GM06990 (cell line): ENCODE data around the gene INPP5A.

Experiments
- DNase-seq: peaks from one replicate; pipeline ENCODE4 v3.0.0-alpha.2; 2011; ENCODE audit not compliant: insufficient read length; ENCODE audit errors: extremely low read depth
- H3K27me3 ChIP-seq: replicated peaks from 2 replicates; pipeline ENCODE4 v1.6.0; 2011; ENCODE audit warnings: low read length; ENCODE audit not compliant: control insufficient read depth, insufficient read depth
- H3K36me3 ChIP-seq: 2 replicates; pipeline ENCODE4 v1.5.1; 2011; ENCODE audit warnings: low read length; ENCODE audit not compliant: control insufficient read depth, insufficient read depth
- H3K4me3 ChIP-seq: replicated peaks from 2 replicates; pipeline ENCODE4 v1.5.1; 2011; ENCODE audit warnings: low read depth, mild to moderate bottlenecking, control low read depth, low read length
- TF ChIP-seq, protein P1 (sequence below): IDR thresholded peaks from 2 replicates; pipeline ENCODE4 v1.5.1; 2011; ENCODE audit warnings: low read length, control low read depth, mild to moderate bottlenecking, inconsistent platforms; ENCODE audit not compliant: insufficient read depth, poor library complexity, severe bottlenecking

Gene INPP5A

DNA sequence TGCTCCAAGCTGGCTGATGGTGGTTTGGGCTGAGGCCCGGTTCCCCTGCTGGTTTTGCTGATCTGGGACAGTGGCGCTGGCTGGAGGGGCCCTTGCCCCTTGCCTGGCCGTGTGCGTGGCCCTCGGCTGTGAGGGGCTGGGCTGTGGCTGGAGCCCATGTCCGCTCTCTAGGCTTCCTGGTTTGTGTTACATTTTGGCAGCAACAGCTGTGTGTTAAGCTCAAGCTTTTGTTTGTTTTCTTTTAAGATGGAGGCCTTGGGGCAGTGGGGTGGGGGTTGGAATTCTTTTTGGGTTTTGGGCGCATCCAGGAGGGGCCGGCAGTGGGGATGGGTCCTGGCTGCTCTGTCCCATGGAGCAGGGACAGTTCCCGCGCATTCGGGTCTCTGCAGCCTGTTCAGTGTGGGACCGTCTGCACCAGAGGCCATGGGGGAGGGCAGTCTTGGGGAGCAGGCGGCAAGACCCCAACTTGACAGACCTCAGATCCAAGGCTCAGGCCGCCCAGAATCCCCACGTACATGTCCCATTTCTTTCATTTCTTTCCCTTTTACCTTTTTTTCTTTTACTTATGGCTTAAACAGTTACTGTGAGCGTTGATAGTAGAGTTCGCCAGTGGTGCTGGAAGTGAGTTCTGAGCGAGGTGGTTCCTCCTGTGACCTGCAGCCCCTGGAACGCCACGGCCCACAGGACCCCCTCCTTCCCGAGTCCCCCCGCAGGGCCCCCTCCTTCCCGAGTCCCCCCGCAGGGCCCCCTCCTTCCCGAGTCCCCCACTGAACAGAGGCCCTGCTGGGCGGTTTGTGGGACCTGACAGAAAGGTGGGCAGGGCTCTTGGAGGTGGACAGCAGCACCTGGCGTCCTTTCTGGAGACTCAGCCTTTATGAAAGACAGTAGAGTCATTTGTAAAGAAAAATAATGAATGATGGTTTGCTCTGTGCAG lies 75.3 kb downstream of the INPP5A start:
- H3K4me3 ChIP-seq, result no peak overlapping the region
- H3K36me3 ChIP-seq, result no peaks in the 10 kb centered on the region
- no peaks in the 10 kb centered on the region for H3K27me3 ChIP-seq
- TF ChIP-seq, protein P1, sequence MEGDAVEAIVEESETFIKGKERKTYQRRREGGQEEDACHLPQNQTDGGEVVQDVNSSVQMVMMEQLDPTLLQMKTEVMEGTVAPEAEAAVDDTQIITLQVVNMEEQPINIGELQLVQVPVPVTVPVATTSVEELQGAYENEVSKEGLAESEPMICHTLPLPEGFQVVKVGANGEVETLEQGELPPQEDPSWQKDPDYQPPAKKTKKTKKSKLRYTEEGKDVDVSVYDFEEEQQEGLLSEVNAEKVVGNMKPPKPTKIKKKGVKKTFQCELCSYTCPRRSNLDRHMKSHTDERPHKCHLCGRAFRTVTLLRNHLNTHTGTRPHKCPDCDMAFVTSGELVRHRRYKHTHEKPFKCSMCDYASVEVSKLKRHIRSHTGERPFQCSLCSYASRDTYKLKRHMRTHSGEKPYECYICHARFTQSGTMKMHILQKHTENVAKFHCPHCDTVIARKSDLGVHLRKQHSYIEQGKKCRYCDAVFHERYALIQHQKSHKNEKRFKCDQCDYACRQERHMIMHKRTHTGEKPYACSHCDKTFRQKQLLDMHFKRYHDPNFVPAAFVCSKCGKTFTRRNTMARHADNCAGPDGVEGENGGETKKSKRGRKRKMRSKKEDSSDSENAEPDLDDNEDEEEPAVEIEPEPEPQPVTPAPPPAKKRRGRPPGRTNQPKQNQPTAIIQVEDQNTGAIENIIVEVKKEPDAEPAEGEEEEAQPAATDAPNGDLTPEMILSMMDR, result no peak
- no peak for DNase-seq

DNA sequence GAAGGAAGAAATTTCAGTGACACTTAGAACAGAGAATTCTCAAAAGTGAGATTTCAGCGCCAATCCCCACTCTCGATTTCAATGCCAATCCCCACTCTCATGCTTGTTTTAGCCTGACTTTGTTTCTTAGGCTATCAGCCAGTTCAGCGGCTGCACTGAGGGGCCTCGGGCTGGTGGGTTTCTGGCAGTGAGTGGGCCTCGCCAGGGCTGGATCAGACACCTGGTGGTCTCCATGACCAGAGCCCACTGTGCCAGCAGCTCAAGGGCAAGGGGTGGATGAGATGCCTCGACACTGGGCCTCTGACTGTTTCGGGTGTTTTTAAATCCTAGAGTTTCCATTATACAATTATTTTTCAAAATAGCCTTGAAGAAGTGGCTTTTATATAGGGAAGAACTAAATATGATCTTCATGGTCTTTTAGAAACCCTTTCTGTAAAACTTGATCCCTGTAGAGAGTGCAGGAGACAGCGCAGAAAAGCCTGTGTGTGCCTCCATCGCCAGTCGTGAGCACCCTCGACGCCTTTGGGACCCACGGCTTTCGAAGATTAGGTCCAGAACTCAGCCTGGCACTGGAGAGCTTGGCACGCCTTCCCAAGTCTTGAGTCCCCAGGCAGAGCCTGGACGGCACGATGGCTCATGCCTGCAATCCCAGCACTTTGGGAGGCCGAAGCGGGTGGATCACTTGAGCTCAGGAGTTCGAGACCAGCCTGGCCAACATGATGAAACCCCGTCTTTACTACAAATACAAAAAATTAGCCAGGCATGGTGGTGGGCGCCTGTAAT lies 76.2 kb downstream of the INPP5A start:
- no peak for DNase-seq
- TF ChIP-seq, protein P1, result no peak
- no peaks in the 10 kb centered on the region for H3K36me3 ChIP-seq

DNA sequence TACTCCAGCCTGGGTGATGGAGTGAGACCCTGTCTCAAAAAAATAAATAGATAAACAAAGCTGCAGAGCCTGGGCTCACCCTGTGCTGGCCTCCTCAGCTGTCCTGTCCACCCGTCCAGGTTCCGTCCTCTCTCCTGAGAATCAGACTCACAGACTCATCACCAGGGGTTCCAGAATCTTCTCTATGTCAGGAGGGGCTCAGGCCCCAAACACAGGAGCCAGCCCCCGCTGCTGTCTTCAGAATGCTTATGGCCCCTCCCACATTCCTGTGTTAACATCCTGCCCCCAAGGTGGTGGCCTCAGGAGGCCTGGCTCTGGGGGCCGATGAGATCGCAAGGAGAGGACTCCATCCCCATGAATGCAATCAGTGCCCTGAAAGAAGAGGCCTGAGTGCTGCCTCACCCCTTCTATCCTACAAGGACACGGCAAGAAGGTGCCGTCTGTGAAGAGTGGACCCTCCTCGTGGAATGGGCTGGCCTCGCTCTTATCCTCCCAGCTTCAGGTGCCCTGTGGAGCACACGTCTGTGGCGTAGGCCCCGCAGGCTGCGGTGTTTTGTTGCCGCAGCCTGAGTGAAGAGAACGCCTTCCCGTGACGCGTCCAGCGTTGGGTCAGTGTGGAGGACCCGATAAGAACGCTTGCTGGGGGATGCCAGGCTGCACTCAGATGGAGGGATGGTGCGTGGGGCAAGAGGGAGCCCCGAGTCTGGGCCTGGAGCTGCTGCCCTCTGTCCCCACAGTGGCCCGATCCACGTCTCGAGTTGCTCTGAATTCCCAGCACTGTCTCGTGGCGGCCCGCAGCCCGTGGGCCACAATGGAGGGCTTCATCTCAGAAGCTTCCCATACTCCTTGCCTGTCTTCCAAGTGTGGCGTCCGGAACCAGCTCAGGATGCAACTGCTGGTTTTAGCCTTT lies 77.1 kb downstream of the INPP5A start:
- no peaks in the 10 kb centered on the region for H3K27me3 ChIP-seq
- DNase-seq, result no peak

More for the DNA sequence above, 76.2 kb downstream of the INPP5A start:
- Histone ChIP-seq H3K27me3 (no peaks in the 10 kb centered on the region), H3K4me3 (no peak overlapping the region)

DNA sequence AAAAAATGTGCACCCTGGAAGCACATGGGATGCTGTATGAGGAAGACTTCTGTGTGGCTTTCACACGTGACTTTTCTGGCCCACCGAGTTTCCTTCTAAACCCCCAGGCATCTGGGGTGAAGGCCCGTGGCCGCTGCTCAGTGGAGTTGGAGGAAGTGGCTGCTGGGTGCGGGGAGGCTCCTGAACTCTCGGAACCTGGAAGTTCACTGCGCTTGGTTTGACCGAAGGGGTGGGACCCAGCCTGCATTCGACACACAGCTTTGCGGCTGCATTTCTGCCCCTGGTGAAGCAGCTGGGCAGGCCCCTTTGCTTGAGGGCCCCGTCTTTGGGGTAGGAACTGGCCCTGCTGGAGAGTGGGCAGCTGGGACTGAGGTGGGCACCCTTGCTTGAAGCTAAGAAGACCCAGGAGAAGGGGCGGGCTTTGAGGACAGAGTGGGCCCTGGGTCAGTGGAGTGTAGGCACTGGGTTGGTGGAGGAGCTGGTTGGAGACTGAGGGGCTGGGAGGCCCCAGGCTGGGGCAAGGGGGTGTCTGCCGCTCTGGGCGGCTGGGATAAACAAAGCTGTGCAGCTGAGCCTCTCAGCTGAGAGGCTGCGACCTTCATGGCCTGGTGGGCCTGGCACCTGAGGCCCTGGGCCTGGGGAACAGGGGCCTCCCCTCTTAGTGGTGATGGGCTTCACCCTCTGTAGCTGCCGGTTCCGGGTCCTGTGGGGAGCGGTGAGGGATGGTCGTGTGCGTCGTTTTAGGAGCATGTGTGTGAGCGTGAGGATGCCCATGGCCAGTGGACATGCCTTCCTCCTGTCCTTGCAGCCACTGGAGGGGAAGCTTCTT lies 78.0 kb downstream of the INPP5A start:
- H3K27me3 ChIP-seq, result no peaks in the 10 kb centered on the region
- TF ChIP-seq, protein P1, result no peak
- no peaks in the 10 kb centered on the region for H3K36me3 ChIP-seq
- DNase-seq, result no peak
- no peak overlapping the region for H3K4me3 ChIP-seq

More for the DNA sequence above, 77.1 kb downstream of the INPP5A start:
- TF ChIP-seq, protein P1, result no peak
- Histone ChIP-seq H3K36me3 (no peaks in the 10 kb centered on the region), H3K4me3 (no peak overlapping the region)
